Loucy (cell line): ENCODE results near the gene RAI14.

Source experiments
- EZH2phosphoT487 ChIP-seq: fragments of 200-600 bp; IDR thresholded peaks from 2 replicates; pipeline ENCODE4 v1.6.1; 2018; ENCODE audit warnings: antibody characterized with exemption, mild to moderate bottlenecking, moderate library complexity, borderline replicate concordance
- TF ChIP-seq, protein P1 (sequence below): fragments of 200-600 bp; sonication (generic); conservative IDR thresholded peaks from 2 replicates; pipeline ENCODE4 v1.5.1; 2014; ENCODE audit warnings: mild to moderate bottlenecking, antibody characterized with exemption, low read length

DNA sequence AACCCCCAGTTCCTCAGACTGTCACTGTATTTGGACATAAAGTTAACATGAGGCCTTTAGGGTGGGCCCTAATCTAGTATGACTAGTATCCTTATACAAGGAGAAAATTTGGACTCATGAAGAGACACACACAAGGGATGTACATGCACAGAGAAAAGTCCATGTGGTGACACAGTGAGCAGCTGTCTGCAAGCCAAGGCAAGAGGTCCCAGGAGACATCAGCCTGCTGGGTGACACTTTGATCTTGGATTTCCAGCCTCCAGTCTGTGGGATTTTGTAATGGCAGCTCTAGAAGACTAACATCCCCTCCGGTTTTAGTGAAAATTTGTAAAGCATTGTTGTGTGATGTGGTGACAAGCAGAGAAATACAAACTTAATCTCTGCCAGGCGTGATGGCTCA, 66.1 kb downstream of the RAI14 start:
- TF ChIP-seq, protein P1, sequence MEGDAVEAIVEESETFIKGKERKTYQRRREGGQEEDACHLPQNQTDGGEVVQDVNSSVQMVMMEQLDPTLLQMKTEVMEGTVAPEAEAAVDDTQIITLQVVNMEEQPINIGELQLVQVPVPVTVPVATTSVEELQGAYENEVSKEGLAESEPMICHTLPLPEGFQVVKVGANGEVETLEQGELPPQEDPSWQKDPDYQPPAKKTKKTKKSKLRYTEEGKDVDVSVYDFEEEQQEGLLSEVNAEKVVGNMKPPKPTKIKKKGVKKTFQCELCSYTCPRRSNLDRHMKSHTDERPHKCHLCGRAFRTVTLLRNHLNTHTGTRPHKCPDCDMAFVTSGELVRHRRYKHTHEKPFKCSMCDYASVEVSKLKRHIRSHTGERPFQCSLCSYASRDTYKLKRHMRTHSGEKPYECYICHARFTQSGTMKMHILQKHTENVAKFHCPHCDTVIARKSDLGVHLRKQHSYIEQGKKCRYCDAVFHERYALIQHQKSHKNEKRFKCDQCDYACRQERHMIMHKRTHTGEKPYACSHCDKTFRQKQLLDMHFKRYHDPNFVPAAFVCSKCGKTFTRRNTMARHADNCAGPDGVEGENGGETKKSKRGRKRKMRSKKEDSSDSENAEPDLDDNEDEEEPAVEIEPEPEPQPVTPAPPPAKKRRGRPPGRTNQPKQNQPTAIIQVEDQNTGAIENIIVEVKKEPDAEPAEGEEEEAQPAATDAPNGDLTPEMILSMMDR, result no peak
- TF ChIP-seq EZH2phosphoT487, result no peak
